Measurements from ENCODE around the gene ADAMTS14. TPM values are rescaled to one million over a fixed set of nuclear protein-coding genes. Genes with fewer than 3 reads are reported as not detected.

The ADAMTS14 gene
- polyA plus RNA-seq, 1 donor (not counting 4 experiments of a cell fraction or from before 2014, with no cell fraction given): 0.09 TPM

DNA sequence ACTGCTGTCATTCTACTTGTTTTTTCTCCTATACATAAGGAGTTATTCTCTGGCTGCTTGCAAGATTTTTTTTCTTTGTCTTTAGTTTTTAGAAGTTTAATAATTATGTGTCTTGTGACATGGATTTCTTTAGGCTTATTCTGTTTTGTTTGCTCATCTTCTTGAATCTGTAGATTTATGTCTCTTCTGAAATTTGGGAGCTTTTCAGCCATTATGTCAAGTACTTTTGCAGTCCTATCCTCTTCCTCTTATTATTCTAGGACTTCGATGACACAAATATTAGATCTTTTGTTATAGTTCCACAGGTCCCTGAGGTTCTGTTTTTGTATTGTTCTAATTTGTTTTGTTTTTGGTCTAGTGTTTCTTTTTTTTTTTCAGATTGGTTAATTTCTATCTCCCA lies 129.5 kb downstream of the ADAMTS14 start:
- TF ChIP-seq EZH2 (IDR thresholded peaks at IDR 0.05; ENCODE audit: low read length): no peak
- TF ChIP-seq, protein P1, sequence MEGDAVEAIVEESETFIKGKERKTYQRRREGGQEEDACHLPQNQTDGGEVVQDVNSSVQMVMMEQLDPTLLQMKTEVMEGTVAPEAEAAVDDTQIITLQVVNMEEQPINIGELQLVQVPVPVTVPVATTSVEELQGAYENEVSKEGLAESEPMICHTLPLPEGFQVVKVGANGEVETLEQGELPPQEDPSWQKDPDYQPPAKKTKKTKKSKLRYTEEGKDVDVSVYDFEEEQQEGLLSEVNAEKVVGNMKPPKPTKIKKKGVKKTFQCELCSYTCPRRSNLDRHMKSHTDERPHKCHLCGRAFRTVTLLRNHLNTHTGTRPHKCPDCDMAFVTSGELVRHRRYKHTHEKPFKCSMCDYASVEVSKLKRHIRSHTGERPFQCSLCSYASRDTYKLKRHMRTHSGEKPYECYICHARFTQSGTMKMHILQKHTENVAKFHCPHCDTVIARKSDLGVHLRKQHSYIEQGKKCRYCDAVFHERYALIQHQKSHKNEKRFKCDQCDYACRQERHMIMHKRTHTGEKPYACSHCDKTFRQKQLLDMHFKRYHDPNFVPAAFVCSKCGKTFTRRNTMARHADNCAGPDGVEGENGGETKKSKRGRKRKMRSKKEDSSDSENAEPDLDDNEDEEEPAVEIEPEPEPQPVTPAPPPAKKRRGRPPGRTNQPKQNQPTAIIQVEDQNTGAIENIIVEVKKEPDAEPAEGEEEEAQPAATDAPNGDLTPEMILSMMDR (optimal IDR thresholded peaks at IDR 0.05 in 1 of 3, IDR thresholded peaks at IDR 0.05 in 1 of 3, conservative IDR thresholded peaks at IDR 0.05 in 1 of 3; ENCODE audit: extremely low read depth in 1 of 3, insufficient read depth in 2 of 3, low read length in 3 of 3): no peak
- H4K20me1 ChIP-seq (ENCODE audit: control insufficient read depth, extremely low read depth, insufficient read depth, low read length): no peaks in the 10 kb centered on the region
- no peaks in the 10 kb centered on the region for H3K9me1 ChIP-seq (ENCODE audit: control insufficient read depth, extremely low read depth, insufficient read depth, low read length)
- no peaks in the 10 kb centered on the region for H3K9me3 ChIP-seq (ENCODE audit: control insufficient read depth, low read depth, low read length)
- DNase-seq (ENCODE audit: low read depth, low spot score) (no peak), FAIRE-seq (no peak)
- H3K9ac ChIP-seq (ENCODE audit: control insufficient read depth, extremely low read depth, insufficient read depth, low read length): no peak overlapping the region
- no peaks in the 10 kb centered on the region for H3K79me2 ChIP-seq (ENCODE audit: control insufficient read depth, insufficient read depth, low read length)
- H3K36me3 ChIP-seq (ENCODE audit: control insufficient read depth in 2 of 2, extremely low read depth in 1 of 2, insufficient read depth in 2 of 2, low read length in 2 of 2): no peaks in the 10 kb centered on the region
- H2AFZ ChIP-seq (ENCODE audit: control insufficient read depth, low read length): no peak overlapping the region
- H3K27me3 ChIP-seq (ENCODE audit: control insufficient read depth, extremely low read depth, insufficient read depth, low read length): peaks cover 10% of the 10 kb centered on the region
- no peak overlapping the region for H3K27ac ChIP-seq (ENCODE audit: control insufficient read depth, insufficient read depth, low read length)
- dilution Hi-C loops (cut with MboI; ENCODE audit: extremely low pct_ligation_motif_present, low sequenced_read_pairs): no loop called here
- peaks cover 12% of the 10 kb centered on the region for H3K4me1 ChIP-seq (ENCODE audit: control insufficient read depth, extremely low read depth, insufficient read depth, low read length)
- H3K4me2 ChIP-seq (ENCODE audit: control insufficient read depth, extremely low read depth, insufficient read depth, low read depth, low read length): no peak overlapping the region
- H3K4me3 ChIP-seq (ENCODE audit: control insufficient read depth in 2 of 3, extremely low read depth in 1 of 3, insufficient read depth in 2 of 3, low read depth in 1 of 3, low read length in 3 of 3): no peak overlapping the region

DNA sequence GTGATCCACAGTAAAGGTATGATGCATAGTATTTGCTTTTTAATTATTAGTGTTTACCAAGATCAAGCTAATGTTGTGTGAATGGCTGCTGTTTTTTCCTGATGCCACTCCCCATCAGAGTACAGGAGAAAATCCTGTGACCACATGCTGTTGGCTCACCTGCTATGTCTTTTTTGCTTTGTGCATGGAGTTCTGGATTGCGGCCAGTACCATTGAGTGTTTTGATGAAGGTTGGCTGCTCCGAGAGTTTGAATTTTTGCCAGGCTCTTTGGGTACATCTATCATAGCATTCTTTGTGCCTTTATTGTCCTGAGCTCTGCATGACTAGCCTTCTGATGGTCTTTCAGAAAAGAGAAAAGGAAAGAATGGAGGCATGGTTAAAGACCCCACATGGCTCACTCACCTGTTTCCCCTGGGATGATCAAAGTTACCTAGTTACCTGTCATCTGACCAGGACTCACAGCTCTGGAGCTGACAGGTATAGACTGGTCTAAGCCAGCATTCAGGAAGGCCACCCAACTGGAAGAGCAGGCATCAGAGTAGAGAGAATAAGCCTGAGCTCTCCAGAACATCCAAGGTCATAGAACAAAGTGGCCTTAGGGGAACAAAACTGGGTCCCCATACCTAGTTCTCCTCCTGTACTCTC lies 131.6 kb downstream of the ADAMTS14 start:
- no peak for TF ChIP-seq EZH2 (IDR thresholded peaks at IDR 0.05; ENCODE audit: low read length)
- TF ChIP-seq, protein P1 (optimal IDR thresholded peaks at IDR 0.05 in 1 of 3, IDR thresholded peaks at IDR 0.05 in 1 of 3, conservative IDR thresholded peaks at IDR 0.05 in 1 of 3; ENCODE audit: extremely low read depth in 1 of 3, insufficient read depth in 2 of 3, low read length in 3 of 3): no peak
- Histone ChIP-seq H2AFZ (ENCODE audit: control insufficient read depth, low read length) (no peak overlapping the region), H4K20me1 (ENCODE audit: control insufficient read depth, extremely low read depth, insufficient read depth, low read length) (no peaks in the 10 kb centered on the region), H3K79me2 (ENCODE audit: control insufficient read depth, insufficient read depth, low read length) (no peaks in the 10 kb centered on the region), H3K4me2 (ENCODE audit: control insufficient read depth, extremely low read depth, insufficient read depth, low read depth, low read length) (no peak overlapping the region), H3K4me1 (ENCODE audit: control insufficient read depth, extremely low read depth, insufficient read depth, low read length) (peaks cover 12% of the 10 kb centered on the region), H3K9me1 (ENCODE audit: control insufficient read depth, extremely low read depth, insufficient read depth, low read length) (no peaks in the 10 kb centered on the region), H3K27ac (ENCODE audit: control insufficient read depth, insufficient read depth, low read length) (peak overlapping the region; percentile 19), H3K4me3 (ENCODE audit: control insufficient read depth in 2 of 3, extremely low read depth in 1 of 3, insufficient read depth in 2 of 3, low read depth in 1 of 3, low read length in 3 of 3) (no peak overlapping the region), H3K27me3 (ENCODE audit: control insufficient read depth, extremely low read depth, insufficient read depth, low read length) (no peaks in the 10 kb centered on the region), H3K9ac (ENCODE audit: control insufficient read depth, extremely low read depth, insufficient read depth, low read length) (no peak overlapping the region), H3K9me3 (ENCODE audit: control insufficient read depth, low read depth, low read length) (no peaks in the 10 kb centered on the region), H3K36me3 (ENCODE audit: control insufficient read depth in 2 of 2, extremely low read depth in 1 of 2, insufficient read depth in 2 of 2, low read length in 2 of 2) (no peaks in the 10 kb centered on the region)
- no peak for DNase-seq (ENCODE audit: low read depth, low spot score)
- dilution Hi-C loops (cut with MboI; ENCODE audit: extremely low pct_ligation_motif_present, low sequenced_read_pairs): no loop called here
- FAIRE-seq: no peak
